ENCODE measurements around the gene NPAS3. TPM values are rescaled to one million over a fixed set of nuclear protein-coding genes. Genes with fewer than 3 reads are reported as not detected.

The NPAS3 gene
- total RNA-seq, 1 donor from 2014 or later, result 2.5 TPM

DNA sequence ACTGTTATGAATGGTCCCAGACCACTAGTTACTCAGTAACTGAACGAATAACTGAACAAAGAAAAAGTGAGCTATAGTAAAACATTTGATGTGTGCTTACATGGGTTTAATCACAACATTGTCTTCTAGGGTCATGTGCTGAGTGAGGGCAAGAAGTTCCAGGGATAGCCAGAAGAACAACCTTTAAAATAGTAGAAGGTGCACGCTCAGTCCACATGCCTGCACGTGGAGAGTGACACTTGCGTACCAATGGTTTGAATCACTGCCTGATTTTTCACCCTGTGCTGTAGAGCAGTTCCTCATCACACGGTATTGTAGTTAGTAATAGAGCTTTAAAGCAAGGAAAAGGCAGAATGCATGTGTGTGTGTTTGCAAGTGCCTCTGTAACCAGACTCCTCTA, 788.0 kb downstream of the NPAS3 start:
- H3K27ac ChIP-seq (replicated peaks), result no peak overlapping the region
- H3K9me3 ChIP-seq (replicated peaks), result no peaks in the 10 kb centered on the region
- H3K4me1 ChIP-seq, result no peaks in the 10 kb centered on the region
- DNase-seq, result no peak
- intact Hi-C loops (cut with micrococcal nuclease), result no loop called here
- no peak overlapping the region for H3K4me3 ChIP-seq
- TF ChIP-seq, protein P1, sequence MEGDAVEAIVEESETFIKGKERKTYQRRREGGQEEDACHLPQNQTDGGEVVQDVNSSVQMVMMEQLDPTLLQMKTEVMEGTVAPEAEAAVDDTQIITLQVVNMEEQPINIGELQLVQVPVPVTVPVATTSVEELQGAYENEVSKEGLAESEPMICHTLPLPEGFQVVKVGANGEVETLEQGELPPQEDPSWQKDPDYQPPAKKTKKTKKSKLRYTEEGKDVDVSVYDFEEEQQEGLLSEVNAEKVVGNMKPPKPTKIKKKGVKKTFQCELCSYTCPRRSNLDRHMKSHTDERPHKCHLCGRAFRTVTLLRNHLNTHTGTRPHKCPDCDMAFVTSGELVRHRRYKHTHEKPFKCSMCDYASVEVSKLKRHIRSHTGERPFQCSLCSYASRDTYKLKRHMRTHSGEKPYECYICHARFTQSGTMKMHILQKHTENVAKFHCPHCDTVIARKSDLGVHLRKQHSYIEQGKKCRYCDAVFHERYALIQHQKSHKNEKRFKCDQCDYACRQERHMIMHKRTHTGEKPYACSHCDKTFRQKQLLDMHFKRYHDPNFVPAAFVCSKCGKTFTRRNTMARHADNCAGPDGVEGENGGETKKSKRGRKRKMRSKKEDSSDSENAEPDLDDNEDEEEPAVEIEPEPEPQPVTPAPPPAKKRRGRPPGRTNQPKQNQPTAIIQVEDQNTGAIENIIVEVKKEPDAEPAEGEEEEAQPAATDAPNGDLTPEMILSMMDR (IDR thresholded peaks at IDR 0.05; ENCODE audit: borderline replicate concordance), result no peak
- H3K27me3 ChIP-seq (ENCODE audit: low read depth), result no peaks in the 10 kb centered on the region
- H3K36me3 ChIP-seq, result no peaks in the 10 kb centered on the region

DNA sequence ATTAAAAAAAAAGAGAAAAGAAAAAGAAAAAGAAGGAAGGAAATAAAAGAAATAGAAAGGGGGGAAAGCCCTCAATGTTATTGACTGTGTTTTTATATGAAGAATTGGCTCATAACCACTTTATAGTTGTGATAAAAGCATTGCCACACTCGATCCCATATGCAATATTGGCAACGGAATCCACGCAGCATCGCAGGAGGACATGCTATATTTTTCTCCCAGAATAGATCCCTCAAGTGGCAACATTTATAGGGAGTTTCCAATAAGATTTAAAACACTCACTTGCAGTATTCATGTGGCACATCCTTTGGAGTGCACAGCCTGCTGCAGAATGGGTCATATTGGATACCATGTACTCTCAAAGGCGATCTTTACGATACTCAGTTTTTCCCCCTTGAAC, 788.9 kb downstream of the NPAS3 start:
- intact Hi-C loops (cut with micrococcal nuclease), result no loop called here
- H3K27me3 ChIP-seq (ENCODE audit: low read depth), result no peaks in the 10 kb centered on the region
- H3K4me3 ChIP-seq, result no peak overlapping the region
- H3K36me3 ChIP-seq, result no peaks in the 10 kb centered on the region
- TF ChIP-seq, protein P1 (IDR thresholded peaks at IDR 0.05; ENCODE audit: borderline replicate concordance), result no peak
- H3K4me1 ChIP-seq, result no peaks in the 10 kb centered on the region
- H3K9me3 ChIP-seq (replicated peaks), result no peaks in the 10 kb centered on the region
- no peak for DNase-seq
- H3K27ac ChIP-seq (replicated peaks), result no peak overlapping the region

DNA sequence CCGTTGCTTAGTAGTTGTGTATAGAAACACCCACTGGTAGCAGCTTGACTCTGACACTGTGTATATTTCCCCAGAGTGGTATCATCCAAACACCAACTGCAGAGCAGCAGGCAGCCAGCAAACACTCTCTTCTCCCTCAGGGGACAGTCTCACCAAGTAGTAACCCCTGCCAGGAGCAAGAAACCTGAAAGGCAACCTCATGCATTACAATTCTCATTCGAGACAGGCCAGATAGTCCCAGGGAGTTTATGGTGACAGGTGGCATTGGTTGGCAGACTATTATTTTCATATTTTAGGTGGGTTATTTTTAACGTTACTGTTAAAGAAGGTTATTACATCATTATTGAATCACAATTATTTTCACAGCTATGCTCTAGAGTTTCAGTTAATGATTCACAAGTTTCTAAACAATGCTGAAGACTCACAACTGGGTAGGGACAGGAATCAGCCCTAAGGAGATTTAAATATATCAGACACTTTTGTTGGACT, 789.4 kb downstream of the NPAS3 start:
- H3K4me3 ChIP-seq, result no peak overlapping the region
- H3K27me3 ChIP-seq (ENCODE audit: low read depth), result no peaks in the 10 kb centered on the region
- no peaks in the 10 kb centered on the region for H3K4me1 ChIP-seq
- no peak for DNase-seq
- H3K9me3 ChIP-seq (replicated peaks), result no peaks in the 10 kb centered on the region
- no peak overlapping the region for H3K27ac ChIP-seq (replicated peaks)
- no peaks in the 10 kb centered on the region for H3K36me3 ChIP-seq
- TF ChIP-seq, protein P1 (IDR thresholded peaks at IDR 0.05; ENCODE audit: borderline replicate concordance), result no peak
- intact Hi-C loops (cut with micrococcal nuclease), result no loop called here

DNA sequence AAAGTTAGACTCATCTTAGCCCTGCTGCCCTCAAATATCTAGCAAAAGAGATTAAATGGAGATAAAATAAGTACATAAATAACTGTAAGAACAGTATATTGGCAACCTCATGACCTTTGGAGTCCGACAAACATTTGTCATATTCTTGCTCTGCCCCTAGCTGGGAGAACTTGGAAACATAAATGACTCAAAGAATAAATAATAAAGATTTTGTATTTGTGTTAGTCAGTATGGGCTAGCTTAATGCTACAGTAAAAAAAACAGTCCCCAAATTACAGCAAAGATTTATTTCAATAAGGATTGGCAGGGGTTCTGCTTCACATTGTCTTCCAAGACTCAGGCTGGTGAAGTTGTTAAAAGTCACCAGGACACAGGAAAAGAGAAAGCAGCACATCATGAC, 791.5 kb downstream of the NPAS3 start:
- H3K27me3 ChIP-seq (ENCODE audit: low read depth), result no peaks in the 10 kb centered on the region
- TF ChIP-seq, protein P1 (IDR thresholded peaks at IDR 0.05; ENCODE audit: borderline replicate concordance), result no peak
- no peak for DNase-seq
- intact Hi-C loops (cut with micrococcal nuclease), result no loop called here
- H3K4me1 ChIP-seq, result no peaks in the 10 kb centered on the region
- H3K4me3 ChIP-seq, result no peak overlapping the region
- no peak overlapping the region for H3K27ac ChIP-seq (replicated peaks)
- no peaks in the 10 kb centered on the region for H3K36me3 ChIP-seq
- no peaks in the 10 kb centered on the region for H3K9me3 ChIP-seq (replicated peaks)

DNA sequence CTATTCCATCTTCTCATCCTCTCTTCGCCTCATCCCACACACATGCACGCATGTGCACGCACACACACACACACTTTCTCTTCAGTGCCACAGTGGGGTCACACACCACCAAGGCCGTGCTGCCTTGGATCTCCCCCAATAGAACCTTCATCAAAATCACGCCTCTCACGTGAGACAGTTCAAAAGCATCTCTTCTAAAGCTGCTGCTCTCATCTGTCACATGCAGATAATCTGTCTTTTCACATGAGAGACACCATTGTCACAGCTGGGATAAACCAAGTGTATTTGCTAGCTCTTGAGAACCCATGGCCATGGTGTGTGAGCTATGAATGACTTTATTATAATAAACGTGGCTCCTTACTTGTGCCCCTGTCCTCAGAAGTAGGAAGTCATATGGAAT, 793.5 kb downstream of the NPAS3 start:
- Histone ChIP-seq H3K4me1 (no peaks in the 10 kb centered on the region), H3K27ac (replicated peaks) (no peak overlapping the region), H3K4me3 (no peak overlapping the region), H3K27me3 (ENCODE audit: low read depth) (no peaks in the 10 kb centered on the region), H3K36me3 (no peaks in the 10 kb centered on the region), H3K9me3 (replicated peaks) (no peaks in the 10 kb centered on the region)
- DNase-seq, result no peak
- TF ChIP-seq, protein P1 (IDR thresholded peaks at IDR 0.05; ENCODE audit: borderline replicate concordance), result no peak
- intact Hi-C loops (cut with micrococcal nuclease), result no loop called here

DNA sequence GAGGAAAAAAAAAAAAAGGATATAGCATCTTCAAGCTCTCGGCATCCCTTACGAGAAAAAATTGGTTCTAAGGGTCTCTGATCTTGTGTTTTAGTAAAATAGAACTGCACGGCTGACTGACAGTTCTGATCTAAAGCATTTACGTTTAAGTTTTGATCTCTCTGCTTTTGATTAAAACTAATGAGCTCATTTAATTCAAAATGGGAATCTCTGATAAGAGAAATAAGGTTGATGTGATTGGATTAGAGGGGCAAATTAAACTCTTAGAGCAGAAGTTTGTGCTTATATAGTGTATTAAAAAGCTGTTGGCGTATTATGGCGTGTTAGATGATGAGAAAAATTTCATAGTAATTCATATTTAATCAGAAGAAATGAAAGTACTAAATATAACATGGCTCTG, 794.6 kb downstream of the NPAS3 start:
- DNase-seq, result no peak
- intact Hi-C loops (cut with micrococcal nuclease), result no loop called here
- H3K36me3 ChIP-seq, result no peaks in the 10 kb centered on the region
- H3K27ac ChIP-seq (replicated peaks), result no peak overlapping the region
- H3K4me1 ChIP-seq, result no peaks in the 10 kb centered on the region
- no peaks in the 10 kb centered on the region for H3K9me3 ChIP-seq (replicated peaks)
- H3K4me3 ChIP-seq, result no peak overlapping the region
- TF ChIP-seq, protein P1 (IDR thresholded peaks at IDR 0.05; ENCODE audit: borderline replicate concordance), result no peak
- H3K27me3 ChIP-seq (ENCODE audit: low read depth), result no peaks in the 10 kb centered on the region
